Fibroblast of lung (primary cell): ENCODE measurements around the gene CFAP299.
"Not testable (repeated sequence)": the region's sequence is repeated elsewhere in the genome, so short reads cannot be mapped to it uniquely, and the experiment has no call there.

Source experiments
- CTCF ChIP-seq, 2 donors: IDR thresholded peaks in 1 of 2; conservative IDR thresholded peaks in 1 of 2; 1 replicate in 1 of 2; 2 replicates in 1 of 2; pipeline ENCODE4 v1.5.1; 2011 to 2012; ENCODE audit warnings: low read length in 2 of 2, control low read depth in 1 of 2, inconsistent platforms in 1 of 2, low read depth in 1 of 2, mild to moderate bottlenecking in 1 of 2
- EZH2 ChIP-seq: IDR thresholded peaks from 2 replicates; pipeline ENCODE4 v1.5.1; 2012; ENCODE audit warnings: low read length, control low read depth, mild to moderate bottlenecking; ENCODE audit errors: missing control alignments

GRCh38 chr4:80687736-80688135 lies 352.2 kb downstream of the CFAP299 start:
- not testable (repeated sequence) for TF ChIP-seq CTCF (conservative IDR thresholded peaks at IDR 0.05 in 1 of 2, IDR thresholded peaks at IDR 0.05 in 1 of 2; ENCODE audit: low read depth in 1 of 2, low read length in 2 of 2); EZH2
